C4-2B (cell line): ENCODE results near the gene CAMK4.

Source experiments
- H3K27ac ChIP-seq: fragments of 450-650 bp; 2 replicates; pipeline ENCODE4 v1.5.1; 2017
- CTCF ChIP-seq: fragments of 450-650 bp; conservative IDR thresholded peaks from 2 replicates; pipeline ENCODE4 v1.5.1; 2017; ENCODE audit warnings: mild to moderate bottlenecking
- ZFX ChIP-seq: fragments of 450-650 bp; IDR thresholded peaks from 2 replicates; pipeline ENCODE4 v1.6.1; 2017

The CAMK4 gene

GRCh38 chr5:111229871-111230810, 6.0 kb downstream of the CAMK4 start:
- no peak for TF ChIP-seq CTCF
- no peak for TF ChIP-seq ZFX
- H3K27ac ChIP-seq: no peak overlapping the region

- TF ChIP-seq CTCF: no peak
- no peak overlapping the region for H3K27ac ChIP-seq
Measured at GRCh38 chr5:111231119-111231518, 6.9 kb downstream of the CAMK4 start.

- no peak for TF ChIP-seq ZFX
- TF ChIP-seq CTCF: no peak
- no peak overlapping the region for H3K27ac ChIP-seq
Measured at GRCh38 chr5:111232311-111233051, 8.3 kb downstream of the CAMK4 start.

- TF ChIP-seq CTCF (no peak), ZFX (no peak)
- H3K27ac ChIP-seq: no peak overlapping the region
Measured at GRCh38 chr5:111233052-111233374, 8.8 kb downstream of the CAMK4 start.

GRCh38 chr5:111234125-111234524, 9.9 kb downstream of the CAMK4 start:
- H3K27ac ChIP-seq: no peak overlapping the region
- no peak for TF ChIP-seq ZFX
- TF ChIP-seq CTCF: no peak

GRCh38 chr5:111235635-111236034, 11.5 kb downstream of the CAMK4 start:
- TF ChIP-seq CTCF (no peak), ZFX (no peak)
- H3K27ac ChIP-seq: no peak overlapping the region

- H3K27ac ChIP-seq: no peak overlapping the region
- no peak for TF ChIP-seq ZFX
- TF ChIP-seq CTCF: no peak
Measured at GRCh38 chr5:111236348-111236747, 12.2 kb downstream of the CAMK4 start.
